HG03565 (cell line): Measurements from ENCODE around the gene HOXB7.

Experiments
- ATAC-seq: cut with Tn5 transposase; IDR thresholded peaks from one replicate; pipeline ENCODE4 v1.9.1; 2021; ENCODE audit warnings: mild to moderate bottlenecking, moderate library complexity; ENCODE audit not compliant: unreplicated experiment

Gene HOXB7

DNA sequence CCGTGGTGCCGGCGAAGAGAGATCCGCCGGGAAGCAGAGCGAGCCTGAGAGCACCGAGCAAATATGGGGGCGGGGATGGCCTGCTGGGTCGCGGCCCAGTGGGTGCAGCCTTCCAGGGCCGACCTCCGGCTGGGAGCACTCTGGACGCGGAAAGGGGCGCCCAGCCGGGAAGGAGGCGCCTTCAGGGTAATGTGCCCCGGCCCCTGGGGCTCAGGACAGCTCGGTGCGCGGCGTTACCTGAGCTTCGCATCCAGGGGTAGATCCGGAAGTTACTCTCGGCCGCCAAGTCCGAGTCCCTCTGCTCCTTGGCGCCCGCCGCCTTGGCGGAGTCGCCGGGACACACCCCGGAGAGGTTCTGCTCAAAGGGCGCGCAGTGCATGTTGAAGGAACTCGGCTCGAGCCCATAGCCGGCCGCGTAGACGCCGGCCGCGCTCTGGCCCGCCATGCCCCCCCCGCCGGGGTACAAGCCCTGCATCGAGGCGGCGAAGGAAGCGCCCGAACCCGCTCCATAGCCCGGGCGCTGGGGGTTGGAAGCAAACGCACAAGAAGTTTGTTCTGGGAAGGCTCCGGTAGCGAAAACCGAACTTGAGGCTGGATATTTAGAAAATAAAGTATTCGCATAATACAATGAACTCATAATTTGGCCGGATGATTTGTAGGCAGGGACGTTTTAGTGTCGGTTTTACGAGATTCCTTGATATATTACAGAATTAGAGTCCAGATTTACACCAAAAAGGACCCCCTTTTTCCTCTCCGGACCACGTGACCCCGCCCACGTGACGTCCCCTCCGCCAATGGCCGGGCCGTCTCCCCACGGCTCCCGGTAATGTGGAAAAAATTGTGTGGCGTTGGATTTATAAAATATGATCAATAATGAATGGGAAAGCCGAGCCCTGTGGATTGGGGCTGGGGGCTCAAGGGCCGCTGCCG, at the start of gene HOXB7:
HOXB7 (minus strand) TSS at position 736 of the 930 bp plus-strand sequence; CDS start at position 637, 99 bp downstream.
- no peak for ATAC-seq

DNA sequence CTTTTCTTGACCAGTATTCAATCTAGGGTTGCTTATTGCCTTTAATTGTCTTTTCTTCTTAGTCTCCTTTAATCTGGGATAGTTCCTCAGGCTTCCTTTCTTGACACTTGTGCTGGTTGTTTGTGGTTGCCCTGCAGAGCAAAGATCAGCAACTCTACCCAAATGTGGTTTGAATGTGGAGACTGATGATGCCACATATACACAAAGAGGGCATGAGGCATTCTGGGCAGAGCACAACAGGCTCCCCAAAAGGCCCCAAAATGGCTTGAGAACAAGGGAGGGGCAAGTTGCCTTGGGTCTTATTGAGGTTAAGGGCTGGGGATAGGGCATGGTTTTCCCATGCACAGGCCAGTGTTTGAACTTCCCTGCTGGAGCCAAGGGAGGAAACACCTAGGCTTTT, 45.1 kb upstream of the HOXB7 start:
- no peak for ATAC-seq

GRCh38 chr17:48649741-48650140, 38.9 kb upstream of the HOXB7 start:
- ATAC-seq: no peak

- ATAC-seq: no peak
Measured at GRCh38 chr17:48647963-48648245, 37.1 kb upstream of the HOXB7 start.

DNA sequence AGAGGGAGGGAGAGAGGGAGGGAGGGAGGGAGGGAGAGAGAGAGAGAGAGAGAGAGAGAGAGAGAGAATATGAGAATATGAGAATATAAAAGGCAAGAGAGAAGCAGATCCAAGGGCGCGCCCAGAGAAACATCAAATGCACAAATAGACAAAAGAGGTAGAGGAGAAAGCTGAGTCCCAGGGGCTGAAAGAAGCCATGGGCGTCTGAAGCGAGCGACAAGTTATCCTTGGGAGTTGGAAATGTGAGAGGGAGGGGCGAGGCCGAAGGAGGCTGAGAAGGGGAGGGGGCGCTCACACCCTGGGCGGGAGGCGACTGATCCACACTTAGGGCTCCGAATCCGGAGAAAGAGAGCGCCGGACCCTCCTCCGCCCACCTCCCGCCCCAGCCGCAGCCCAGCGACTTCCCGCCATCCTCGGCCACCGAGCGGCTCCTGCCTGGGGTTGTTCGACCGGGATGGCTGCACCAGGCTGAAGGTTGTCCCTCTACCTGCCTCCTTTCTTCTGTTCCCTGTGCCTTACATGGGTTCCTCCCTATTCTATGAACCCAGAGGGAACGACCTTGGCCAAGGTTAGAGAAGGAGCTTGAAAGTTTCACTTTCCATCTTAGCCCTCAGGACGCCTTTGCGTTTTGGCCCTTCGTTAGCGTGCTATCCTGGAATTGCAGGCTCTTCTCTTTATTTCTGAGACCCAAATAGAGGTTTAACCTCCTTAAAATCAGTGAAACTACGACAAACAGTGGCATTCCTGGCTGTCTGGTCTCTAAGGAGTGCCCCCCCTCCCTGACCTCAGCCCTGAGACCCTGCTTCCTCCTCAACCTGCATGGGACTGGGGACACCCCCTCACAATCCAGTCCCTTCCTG, 36.5 kb upstream of the HOXB7 start:
- ATAC-seq: no peak

GRCh38 chr17:48646183-48647102, 35.6 kb upstream of the HOXB7 start:
- no peak for ATAC-seq

DNA sequence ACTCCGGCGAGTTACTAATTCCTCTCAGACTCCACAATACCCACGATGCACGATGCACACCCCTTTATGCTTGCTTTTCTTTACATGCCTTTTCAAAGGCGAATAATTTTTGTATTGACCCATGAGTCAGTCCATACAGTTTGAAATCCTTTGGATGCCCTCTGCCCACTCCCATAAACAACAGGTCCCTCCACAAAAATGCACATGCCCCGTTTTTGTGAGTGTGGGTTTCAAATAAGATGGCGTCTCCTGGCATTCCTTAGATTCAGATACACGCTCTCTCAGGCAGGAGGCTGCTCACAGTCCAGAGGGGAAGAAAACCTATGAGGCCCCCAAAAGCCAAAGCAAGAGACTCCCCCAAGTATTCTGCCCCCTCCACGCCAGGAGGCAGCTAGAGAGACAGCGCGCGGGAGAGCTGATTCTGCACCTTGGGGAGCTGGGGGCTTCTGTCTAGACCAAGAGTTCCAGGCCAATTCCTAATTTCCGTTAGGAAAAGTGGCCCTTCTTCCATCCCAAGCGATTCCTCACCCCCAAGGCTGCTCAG, 34.9 kb upstream of the HOXB7 start:
- ATAC-seq: no peak

DNA sequence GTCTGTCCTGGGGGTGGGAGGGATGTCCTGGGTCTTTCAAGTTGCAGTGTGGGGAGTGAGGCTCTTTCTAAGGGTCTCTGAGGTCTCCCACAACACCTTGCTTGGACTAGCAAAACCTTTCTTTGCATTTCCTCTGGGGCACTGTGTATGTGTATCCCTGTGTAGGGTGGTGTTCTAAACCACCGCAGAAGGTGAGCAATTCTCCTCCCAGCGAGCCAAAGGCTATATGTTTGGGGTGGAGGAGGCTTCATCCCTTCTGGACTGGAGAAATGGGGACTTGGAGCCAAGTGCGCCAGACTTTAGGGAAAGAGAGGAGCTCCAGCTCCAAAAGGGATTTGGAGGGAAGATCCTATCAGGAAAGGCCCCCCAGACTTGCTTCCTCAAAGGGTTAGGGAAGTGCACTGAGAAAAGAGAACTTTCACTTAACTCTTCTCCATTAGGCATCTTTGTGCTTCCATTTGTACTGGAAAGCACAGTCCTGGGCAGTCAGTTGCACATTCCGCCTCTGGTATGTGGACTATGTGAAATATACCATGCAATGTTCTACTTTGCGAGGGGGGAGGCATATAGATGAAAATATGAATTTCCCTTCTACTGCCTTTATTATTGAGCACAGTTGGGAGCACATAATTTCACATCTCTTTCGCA, 34.2 kb upstream of the HOXB7 start:
- no peak for ATAC-seq

DNA sequence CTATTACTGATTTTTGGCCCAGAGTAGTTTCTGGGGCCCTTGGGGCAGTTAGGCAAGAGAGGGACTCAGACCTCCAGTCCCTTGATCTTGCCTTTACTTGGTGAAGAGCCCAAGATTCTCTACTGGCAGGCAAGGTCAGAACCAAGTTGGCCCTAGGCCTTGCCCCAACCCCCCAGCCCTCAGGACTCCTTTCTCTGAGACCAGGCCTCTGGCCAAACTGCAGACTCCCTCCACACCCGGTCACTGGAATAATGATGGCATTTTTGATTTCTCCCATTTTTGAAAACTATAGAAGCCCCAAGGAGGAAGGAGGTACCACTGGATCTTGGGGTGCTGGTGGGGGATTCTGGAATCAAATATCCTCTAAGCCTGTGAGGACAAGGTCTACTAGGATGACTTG, 33.3 kb upstream of the HOXB7 start:
- no peak for ATAC-seq

- ATAC-seq: no peak
Measured at GRCh38 chr17:48643697-48644012, 32.8 kb upstream of the HOXB7 start.

- no peak for ATAC-seq
Measured at GRCh38 chr17:48642843-48643696, 32.3 kb upstream of the HOXB7 start.

GRCh38 chr17:48642059-48642842, 31.4 kb upstream of the HOXB7 start:
- ATAC-seq: no peak

DNA sequence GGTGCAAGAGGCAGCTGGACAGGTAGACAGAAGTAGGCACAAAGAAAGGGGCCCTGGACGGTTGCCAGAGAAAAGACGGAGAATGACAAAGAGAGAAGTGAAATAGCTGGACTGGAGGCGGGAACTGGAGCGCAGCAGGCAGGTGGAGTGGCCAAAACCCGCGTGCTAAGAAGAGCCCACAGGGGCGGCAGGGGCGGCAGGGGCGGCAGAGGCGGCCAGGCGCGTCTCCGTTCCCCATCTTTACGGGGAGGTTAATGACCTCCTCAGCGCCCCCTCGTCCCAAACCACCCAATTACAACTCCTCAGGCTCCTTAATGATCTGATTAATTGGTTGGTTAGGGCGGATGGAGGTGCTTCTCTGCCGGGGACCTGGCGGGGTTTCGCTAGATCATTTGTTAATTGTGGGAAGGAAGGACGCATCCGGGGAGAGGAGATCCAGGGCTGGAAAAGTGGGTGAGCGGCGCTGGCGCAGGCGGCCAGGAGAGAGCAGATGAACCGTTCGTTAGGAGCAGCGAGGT, 30.8 kb upstream of the HOXB7 start:
- no peak for ATAC-seq

DNA sequence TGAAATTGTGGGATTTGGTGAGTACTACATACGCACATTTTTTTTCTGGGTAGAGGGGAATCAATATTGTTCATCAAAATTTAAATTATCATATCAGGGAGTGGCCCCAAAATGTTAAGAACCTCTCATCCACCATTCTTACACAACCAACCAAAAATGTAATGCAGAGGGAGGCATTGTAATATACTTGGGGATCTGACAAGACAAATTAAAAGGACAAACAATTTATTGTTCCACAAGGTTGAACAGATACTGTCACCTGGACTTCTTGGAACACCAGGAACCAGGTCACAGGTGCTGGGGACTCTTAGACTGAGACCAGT, 30.0 kb upstream of the HOXB7 start:
- ATAC-seq: no peak

DNA sequence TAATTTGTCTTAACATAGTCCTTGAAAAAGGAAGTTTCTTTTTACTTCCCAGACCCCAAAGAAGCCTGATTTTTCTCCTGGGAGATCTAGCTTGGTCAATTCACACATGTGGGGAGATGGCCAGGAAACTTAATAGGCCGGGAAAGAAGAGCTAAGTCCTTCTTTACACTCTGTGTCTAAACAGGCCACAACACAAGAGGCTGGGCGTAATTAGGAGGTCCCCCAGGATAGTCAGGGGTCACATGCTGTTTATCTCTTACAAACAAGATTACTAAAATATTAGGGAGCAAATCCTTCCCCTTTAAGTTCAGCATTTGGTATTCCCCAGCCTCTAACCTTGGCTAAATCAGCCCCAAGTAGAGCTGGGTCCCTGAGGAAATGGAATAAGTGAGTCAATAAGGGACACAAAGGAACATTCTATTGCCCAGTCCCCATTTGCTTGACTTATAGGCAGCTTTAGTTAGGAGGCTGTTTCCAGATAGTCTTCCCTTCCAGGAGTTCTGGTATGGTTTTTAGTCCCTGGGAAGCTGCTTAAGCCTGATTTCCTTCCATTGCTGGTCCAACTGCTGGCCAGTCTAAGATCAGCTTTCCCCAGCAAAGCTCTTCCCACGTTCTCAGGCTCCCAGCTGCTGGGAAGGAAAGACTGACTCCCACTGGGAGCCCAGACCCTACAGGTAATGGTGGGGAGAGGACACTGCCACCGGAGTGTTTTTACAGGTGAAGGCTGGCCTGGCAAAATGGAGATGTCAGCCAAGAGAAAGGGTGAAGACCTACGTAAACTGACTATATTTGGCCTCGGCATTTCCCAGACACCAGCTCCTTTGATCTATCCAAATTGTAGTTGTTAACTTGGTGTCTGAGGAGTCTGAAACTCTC, 29.4 kb upstream of the HOXB7 start:
- no peak for ATAC-seq

GRCh38 chr17:48639136-48639535, 28.3 kb upstream of the HOXB7 start:
- ATAC-seq: no peak
